ENCODE data around the gene PHF23.

- TF ChIP-seq POLR2A (IDR thresholded peaks at IDR 0.05; ENCODE audit: low read depth, low read length) (peak; percentile 15), MAFK (IDR thresholded peaks at IDR 0.05; ENCODE audit: low read depth, low read length) (peak; percentile 58), SMC3 (IDR thresholded peaks at IDR 0.05; ENCODE audit: low read depth, low read length) (peak; percentile 42), RFX5 (IDR thresholded peaks at IDR 0.05; ENCODE audit: low read depth, low read length) (no peak), RCOR1 (IDR thresholded peaks at IDR 0.05; ENCODE audit: insufficient replicate concordance, low read length) (no peak), MAZ (IDR thresholded peaks at IDR 0.05; ENCODE audit: borderline replicate concordance, low read depth, low read length) (peak; percentile 50; the same call in 1 of the 2 replicates), MXI1 (IDR thresholded peaks at IDR 0.05; ENCODE audit: borderline replicate concordance, low read depth, low read length) (no peak), RAD21 (IDR thresholded peaks at IDR 0.05; ENCODE audit: low read length) (peak; percentile 61), CEBPB (IDR thresholded peaks at IDR 0.05; ENCODE audit: low read depth, low read length) (no peak), USF2 (IDR thresholded peaks at IDR 0.05; ENCODE audit: low read depth, low read length) (no peak), NFE2L2 (IDR thresholded peaks at IDR 0.05; ENCODE audit: low read depth, low read length) (no peak), BHLHE40 (IDR thresholded peaks at IDR 0.05; ENCODE audit: low read depth, low read length) (no peak)
- TF ChIP-seq, protein P1, sequence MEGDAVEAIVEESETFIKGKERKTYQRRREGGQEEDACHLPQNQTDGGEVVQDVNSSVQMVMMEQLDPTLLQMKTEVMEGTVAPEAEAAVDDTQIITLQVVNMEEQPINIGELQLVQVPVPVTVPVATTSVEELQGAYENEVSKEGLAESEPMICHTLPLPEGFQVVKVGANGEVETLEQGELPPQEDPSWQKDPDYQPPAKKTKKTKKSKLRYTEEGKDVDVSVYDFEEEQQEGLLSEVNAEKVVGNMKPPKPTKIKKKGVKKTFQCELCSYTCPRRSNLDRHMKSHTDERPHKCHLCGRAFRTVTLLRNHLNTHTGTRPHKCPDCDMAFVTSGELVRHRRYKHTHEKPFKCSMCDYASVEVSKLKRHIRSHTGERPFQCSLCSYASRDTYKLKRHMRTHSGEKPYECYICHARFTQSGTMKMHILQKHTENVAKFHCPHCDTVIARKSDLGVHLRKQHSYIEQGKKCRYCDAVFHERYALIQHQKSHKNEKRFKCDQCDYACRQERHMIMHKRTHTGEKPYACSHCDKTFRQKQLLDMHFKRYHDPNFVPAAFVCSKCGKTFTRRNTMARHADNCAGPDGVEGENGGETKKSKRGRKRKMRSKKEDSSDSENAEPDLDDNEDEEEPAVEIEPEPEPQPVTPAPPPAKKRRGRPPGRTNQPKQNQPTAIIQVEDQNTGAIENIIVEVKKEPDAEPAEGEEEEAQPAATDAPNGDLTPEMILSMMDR (conservative IDR thresholded peaks at IDR 0.05; ENCODE audit: low read depth, low read length), result peak; percentile 55
- TF ChIP-seq, protein P2, sequence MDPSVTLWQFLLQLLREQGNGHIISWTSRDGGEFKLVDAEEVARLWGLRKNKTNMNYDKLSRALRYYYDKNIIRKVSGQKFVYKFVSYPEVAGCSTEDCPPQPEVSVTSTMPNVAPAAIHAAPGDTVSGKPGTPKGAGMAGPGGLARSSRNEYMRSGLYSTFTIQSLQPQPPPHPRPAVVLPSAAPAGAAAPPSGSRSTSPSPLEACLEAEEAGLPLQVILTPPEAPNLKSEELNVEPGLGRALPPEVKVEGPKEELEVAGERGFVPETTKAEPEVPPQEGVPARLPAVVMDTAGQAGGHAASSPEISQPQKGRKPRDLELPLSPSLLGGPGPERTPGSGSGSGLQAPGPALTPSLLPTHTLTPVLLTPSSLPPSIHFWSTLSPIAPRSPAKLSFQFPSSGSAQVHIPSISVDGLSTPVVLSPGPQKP (IDR thresholded peaks at IDR 0.05; ENCODE audit: borderline replicate concordance, low read depth, low read length), result no peak
Observed at GRCh38 chr17:7220593-7221277, 18.5 kb downstream of the PHF23 start.

Data from IMR-90 (cell line).